HG02623 (cell line): ENCODE measurements around the gene SLC25A14.
A peak's percentile ranks its signal among the peaks of the same experiment; 100 is the strongest.
"Not testable (repeated sequence)": the region's sequence is repeated elsewhere in the genome, so short reads cannot be mapped to it uniquely, and the experiment has no call there.

ENCODE experiments used
- ATAC-seq: cut with Tn5 transposase; IDR thresholded peaks from one replicate; pipeline ENCODE4 v1.9.1; 2021; ENCODE audit warnings: moderate library complexity; ENCODE audit not compliant: unreplicated experiment

The SLC25A14 gene

GRCh38 chrX:130339408-130340222 lies at the start of gene SLC25A14:
SLC25A14 (plus strand) TSS chrX:130339919; CDS start chrX:130340279, 360 bp downstream.
- peak; percentile 96 for ATAC-seq

GRCh38 chrX:130295519-130296296 lies 44.0 kb upstream of the SLC25A14 start:
- no peak for ATAC-seq

GRCh38 chrX:130296297-130296678 lies 43.4 kb upstream of the SLC25A14 start:
- no peak for ATAC-seq

- ATAC-seq: no peak
Measured at GRCh38 chrX:130296743-130297142, 43.0 kb upstream of the SLC25A14 start.

- ATAC-seq: no peak
Measured at GRCh38 chrX:130299279-130300009, 40.3 kb upstream of the SLC25A14 start.

- no peak for ATAC-seq
Measured at GRCh38 chrX:130300010-130300282, 39.8 kb upstream of the SLC25A14 start.

GRCh38 chrX:130301405-130301804 lies 38.3 kb upstream of the SLC25A14 start:
- ATAC-seq: no peak

- ATAC-seq: no peak
Measured at GRCh38 chrX:130301977-130302376, 37.7 kb upstream of the SLC25A14 start.

- no peak for ATAC-seq
Measured at GRCh38 chrX:130304587-130305368, 34.9 kb upstream of the SLC25A14 start.

- not testable (repeated sequence) for ATAC-seq
Measured at GRCh38 chrX:130319886-130320285, 19.8 kb upstream of the SLC25A14 start.

GRCh38 chrX:130321550-130321949 lies 18.2 kb upstream of the SLC25A14 start:
- ATAC-seq: peak; percentile 60

GRCh38 chrX:130330146-130330545 lies 9.6 kb upstream of the SLC25A14 start:
- ATAC-seq: no peak

- peak; percentile 73 for ATAC-seq
Measured at GRCh38 chrX:130330706-130331105, 9.0 kb upstream of the SLC25A14 start.

GRCh38 chrX:130336531-130336930 lies 3.2 kb upstream of the SLC25A14 start:
- no peak for ATAC-seq

- ATAC-seq: not testable (repeated sequence)
Measured at GRCh38 chrX:130338869-130339268, 850 bp upstream of the SLC25A14 start.

GRCh38 chrX:130340271-130340670 lies 552 bp downstream of the SLC25A14 start:
- no peak for ATAC-seq

- ATAC-seq: no peak
Measured at GRCh38 chrX:130343411-130343810, 3.7 kb downstream of the SLC25A14 start.

- no peak for ATAC-seq
Measured at GRCh38 chrX:130347321-130347720, 7.6 kb downstream of the SLC25A14 start.

- no peak for ATAC-seq
Measured at GRCh38 chrX:130351567-130351966, 11.8 kb downstream of the SLC25A14 start.

- not testable (repeated sequence) for ATAC-seq
Measured at GRCh38 chrX:130352050-130352449, 12.3 kb downstream of the SLC25A14 start.

- no peak for ATAC-seq
Measured at GRCh38 chrX:130376077-130376476, 36.4 kb downstream of the SLC25A14 start.
